SU-DHL-6 (cell line): Measurements from ENCODE around the gene SPAG7.

ENCODE experiments used
- H2AFZ ChIP-seq: fragments of 200-600 bp; sonication (generic); 2 replicates; pipeline ENCODE4 v1.6.1; 2014; ENCODE audit warnings: low read depth, mild to moderate bottlenecking, moderate library complexity, mixed read lengths, antibody characterized with exemption, low read length; ENCODE audit not compliant: severe bottlenecking
- H3F3A ChIP-seq: fragments of 200-600 bp; shearing (Covaris generic); 2 replicates; pipeline ENCODE4 v1.6.0; 2016; ENCODE audit warnings: antibody characterized with exemption, mild to moderate bottlenecking; ENCODE audit not compliant: insufficient read depth
- H3K27ac ChIP-seq: fragments of 200-600 bp; sonication (generic); 2 replicates; pipeline ENCODE4 v1.5.1; 2016; ENCODE audit warnings: low read depth, mild to moderate bottlenecking, low read length, moderate library complexity, mixed read lengths
- H3K27me3 ChIP-seq: fragments of 200-600 bp; sonication (generic), shearing (Covaris generic); 2 replicates; pipeline ENCODE4 v1.6.0; 2014; ENCODE audit warnings: mild to moderate bottlenecking, low read length
- H3K36me3 ChIP-seq: fragments of 200-600 bp; sonication (generic); 2 replicates; pipeline ENCODE4 v1.6.1; 2014; ENCODE audit warnings: mild to moderate bottlenecking, low read length, mixed read lengths
- H3K4me2 ChIP-seq: fragments of 300-600, 200-600 bp; shearing (Covaris generic), sonication (generic); 2 replicates; pipeline ENCODE4 v1.6.0; 2014; ENCODE audit warnings: low read length, low read depth, mild to moderate bottlenecking; ENCODE audit not compliant: poor library complexity, severe bottlenecking
- H3K4me3 ChIP-seq: fragments of 200-600 bp; sonication (generic); 2 replicates; pipeline ENCODE4 v1.5.1; 2014; ENCODE audit warnings: antibody characterized with exemption, low read length, mild to moderate bottlenecking, mixed read lengths; ENCODE audit not compliant: insufficient read depth, poor library complexity, severe bottlenecking
- H3K79me2 ChIP-seq: fragments of 200-600 bp; sonication (generic); 2 replicates; pipeline ENCODE4 v1.6.1; 2014; ENCODE audit warnings: mild to moderate bottlenecking, low read length, moderate library complexity; ENCODE audit not compliant: insufficient read depth
- H3K9ac ChIP-seq: fragments of 200-600 bp; sonication (generic); 2 replicates; pipeline ENCODE4 v1.7.0; 2014; ENCODE audit warnings: mild to moderate bottlenecking, low read length
- H3K9me2 ChIP-seq: fragments of 200-600 bp; sonication (generic); replicated peaks from 2 replicates; pipeline ENCODE4 v1.6.1; 2014; ENCODE audit warnings: low read length; ENCODE audit not compliant: insufficient read depth
- H3K9me3 ChIP-seq: fragments of 200-600 bp; sonication (generic); 2 replicates; pipeline ENCODE4 v1.6.1; 2014; ENCODE audit warnings: low read length, mixed read lengths; ENCODE audit not compliant: insufficient read depth
- H4K20me1 ChIP-seq: fragments of 200-600 bp; sonication (generic); 2 replicates; pipeline ENCODE4 v1.6.1; 2014; ENCODE audit warnings: low read depth, mild to moderate bottlenecking, antibody characterized with exemption, low read length, moderate library complexity, mixed read lengths
- CTCF ChIP-seq: fragments of 200-600 bp; sonication (generic); IDR thresholded peaks from one replicate; pipeline ENCODE4 v1.5.1; 2017; ENCODE audit warnings: antibody characterized with exemption, mild to moderate bottlenecking, low read length, moderate library complexity; ENCODE audit not compliant: insufficient read depth, poor library complexity, severe bottlenecking
- EZH2phosphoT487 ChIP-seq: fragments of 200-600 bp; sonication (generic), shearing (Covaris generic); conservative IDR thresholded peaks from 2 replicates; pipeline ENCODE4 v1.6.1; 2018; ENCODE audit warnings: mild to moderate bottlenecking, antibody characterized with exemption, low read length, moderate library complexity, mixed read lengths

SPAG7 gene

DNA sequence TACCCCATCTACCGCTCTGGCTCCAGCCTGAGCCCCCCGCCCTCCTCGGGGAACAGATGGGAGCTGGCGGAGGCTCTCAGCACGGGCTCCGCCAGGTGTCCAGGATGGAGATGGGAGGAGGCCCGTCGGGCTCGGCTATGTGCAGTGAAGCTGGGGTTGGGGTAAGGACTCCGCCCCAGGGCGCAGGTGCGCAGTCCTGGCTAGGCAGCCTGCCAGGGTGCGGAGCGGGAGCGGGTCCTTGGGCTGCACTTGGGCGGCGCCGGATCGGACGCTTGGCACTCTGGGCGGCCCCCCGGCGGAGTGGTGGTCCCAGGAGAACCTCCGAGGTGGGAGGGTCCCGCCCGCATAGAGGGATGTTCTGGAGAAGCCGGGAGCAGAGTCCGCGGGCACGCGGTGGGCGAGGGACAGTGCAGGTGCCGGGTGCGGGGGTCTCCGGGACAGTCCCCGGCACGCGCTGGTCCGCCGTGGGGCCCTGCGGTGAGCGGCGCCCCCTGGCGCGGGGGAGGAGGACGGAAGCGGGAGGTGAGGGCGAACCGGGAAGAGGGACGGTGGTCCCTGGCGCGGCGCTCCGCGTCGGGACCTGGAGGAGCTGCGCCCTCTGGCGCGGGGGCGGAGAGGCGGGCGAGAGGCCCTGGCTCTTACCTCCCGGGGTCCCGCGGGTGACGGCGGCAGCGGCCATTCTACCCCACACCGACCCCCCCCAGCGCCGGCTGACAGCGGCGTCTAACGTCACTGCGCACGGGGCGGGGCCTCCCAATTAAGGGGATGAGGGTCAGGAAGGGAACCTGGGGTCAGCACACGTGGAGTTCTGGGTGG is 19.5 kb upstream of the SPAG7 start, which contains the start of gene CAMTA2:
Gene CAMTA2 (minus strand): TSS at position 725 of the 816 bp plus-strand sequence. CDS start 1,453 bp downstream, outside the sequence.
- H3K27ac ChIP-seq = peak within 1 kb of the TSS; percentile 59
- peak within 1 kb of the TSS; percentile 97 for H3K4me2 ChIP-seq
- H3K9ac ChIP-seq = peak within 1 kb of the TSS; percentile 93
- peak within 1 kb of the TSS; percentile 81 for H2AFZ ChIP-seq
- H3K9me3 ChIP-seq = no peaks in the 10 kb centered on the region
- H3F3A ChIP-seq = peaks cover 11% of the 10 kb centered on the region; the same call in 1 of the 2 replicates
- no peaks in the 10 kb centered on the region for H3K36me3 ChIP-seq
- no peaks in the 10 kb centered on the region for H4K20me1 ChIP-seq
- H3K27me3 ChIP-seq = no peaks in the 10 kb centered on the region
- peak within 1 kb of the TSS; percentile 82 for H3K4me3 ChIP-seq
- peaks cover 10% of the 10 kb centered on the region; the same call in 1 of the 2 replicates for H3K79me2 ChIP-seq
- TF ChIP-seq CTCF (peak; percentile 68), EZH2phosphoT487 (no peak)
- H3K9me2 ChIP-seq = no peaks in the 10 kb centered on the region

GRCh38 chr17:4986403-4986802 is 18.8 kb upstream of the SPAG7 start:
- TF ChIP-seq EZH2phosphoT487 = no peak
- TF ChIP-seq CTCF = no peak
- Histone ChIP-seq H3F3A (peaks cover 5% of the 10 kb centered on the region; the same call in 1 of the 2 replicates), H4K20me1 (no peaks in the 10 kb centered on the region), H3K79me2 (peaks cover 10% of the 10 kb centered on the region; the same call in 1 of the 2 replicates), H3K27me3 (no peaks in the 10 kb centered on the region), H3K27ac (peak overlapping the region; percentile 59), H3K9me3 (no peaks in the 10 kb centered on the region), H3K36me3 (no peaks in the 10 kb centered on the region), H2AFZ (peak overlapping the region; percentile 81), H3K4me2 (peak overlapping the region; percentile 97), H3K9ac (peak overlapping the region; percentile 93), H3K4me3 (peak overlapping the region; percentile 82), H3K9me2 (no peaks in the 10 kb centered on the region)

DNA sequence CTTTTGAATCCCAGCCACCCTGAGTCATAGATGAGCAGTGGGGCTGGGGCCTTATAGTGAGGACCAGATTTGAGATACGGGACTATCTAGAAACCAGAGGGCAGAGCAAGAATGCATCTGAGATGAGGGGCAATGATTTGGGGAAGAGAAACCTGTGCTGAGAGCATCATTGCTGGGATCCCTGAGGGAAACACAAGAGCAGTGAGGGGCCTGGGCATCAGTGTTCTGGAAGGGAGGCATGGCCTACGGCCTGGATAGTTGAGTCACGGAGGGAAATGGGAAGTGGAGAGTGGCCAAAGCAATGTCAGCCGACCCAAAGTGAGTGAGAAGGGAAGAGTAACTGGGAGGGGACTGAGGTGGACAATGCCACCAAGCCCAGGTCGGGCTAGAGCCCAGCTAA is 14.7 kb upstream of the SPAG7 start:
- H3K79me2 ChIP-seq = peaks cover 10% of the 10 kb centered on the region; the same call in 1 of the 2 replicates
- TF ChIP-seq CTCF (no peak), EZH2phosphoT487 (no peak)
- H3K4me2 ChIP-seq = no peak overlapping the region
- H3K4me3 ChIP-seq = no peak overlapping the region
- H3K9me2 ChIP-seq = no peaks in the 10 kb centered on the region
- no peaks in the 10 kb centered on the region for H4K20me1 ChIP-seq
- peaks cover 4% of the 10 kb centered on the region; the same call in 1 of the 2 replicates for H3F3A ChIP-seq
- H3K9ac ChIP-seq = no peak overlapping the region
- no peak overlapping the region for H2AFZ ChIP-seq
- H3K27me3 ChIP-seq = no peaks in the 10 kb centered on the region
- H3K36me3 ChIP-seq = no peaks in the 10 kb centered on the region
- no peaks in the 10 kb centered on the region for H3K9me3 ChIP-seq
- no peak overlapping the region for H3K27ac ChIP-seq
